ENCODE measurements around the gene LACTB. TPM values are rescaled to one million over a fixed set of nuclear protein-coding genes. Genes with fewer than 3 reads are reported as not detected.

Gene LACTB
- total and polyA plus RNA-seq, 10 of the 15 experiments (the other 5 are each of a cell fraction or from before 2014, with no cell fraction given), result 5.0 to 35.3 (median 16.6) TPM

DNA sequence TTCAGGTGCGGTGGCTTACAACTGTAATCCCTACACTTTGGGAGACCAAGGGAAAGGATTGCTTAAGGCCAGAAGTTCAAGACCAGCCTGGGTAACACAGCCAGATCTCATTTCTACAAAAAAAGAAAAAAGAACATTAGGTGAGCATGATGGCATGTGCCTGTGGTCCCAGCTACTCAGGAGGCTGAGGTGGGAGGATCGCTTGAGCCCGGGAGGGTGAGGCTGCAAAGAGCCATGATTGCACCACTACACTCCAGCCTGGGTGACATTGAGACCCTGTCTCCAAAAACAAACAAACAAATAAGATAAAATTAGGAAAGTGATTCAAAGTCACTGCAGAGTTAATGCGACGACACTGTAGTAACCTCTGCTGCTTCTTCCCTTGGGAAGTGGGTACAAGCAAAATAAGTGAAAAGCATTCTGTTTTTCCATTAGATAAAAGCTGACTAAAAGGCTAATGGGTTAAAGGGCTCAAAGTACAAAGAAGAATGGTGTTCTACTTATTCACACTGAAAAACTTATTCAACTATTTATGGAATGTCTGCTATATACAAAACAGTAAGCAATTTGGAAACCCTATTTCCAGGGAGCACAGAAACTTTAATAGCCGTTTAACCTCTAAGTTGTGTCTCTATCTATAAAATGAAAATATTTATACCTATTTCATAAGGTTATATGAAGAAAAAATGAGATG lies 43.7 kb downstream of the LACTB start:
- 93% methylated on average over 6 of the region's 6 CpGs for WGBS (ENCODE audit: insufficient coverage, insufficient replicate concordance, low lambda C conversion rate, missing lambda C conversion rate)
- Histone ChIP-seq H3K27ac (ENCODE audit: control insufficient read depth, insufficient read depth) (no peak overlapping the region), H3K4me2 (ENCODE audit: control insufficient read depth, insufficient read depth) (no peak overlapping the region), H2AFZ (ENCODE audit: control insufficient read depth, low read depth, low read length) (no peak overlapping the region), H3K4me3 (no peak overlapping the region), H3K9ac (ENCODE audit: control insufficient read depth, insufficient read depth, low read length) (no peak overlapping the region), H4K20me1 (ENCODE audit: control insufficient read depth, insufficient read depth) (no peaks in the 10 kb centered on the region), H3K79me2 (ENCODE audit: control insufficient read depth, insufficient read depth, low read length) (no peaks in the 10 kb centered on the region), H3K36me3 (ENCODE audit: control insufficient read depth in 2 of 2, insufficient read depth in 2 of 2, low read length in 1 of 2) (no peaks in the 10 kb centered on the region), H3K4me1 (ENCODE audit: control insufficient read depth, insufficient read depth, low read length) (peaks cover 10% of the 10 kb centered on the region), H3K9me3 (replicated peaks; ENCODE audit: control insufficient read depth, insufficient read depth, low read length) (no peaks in the 10 kb centered on the region), H3K27me3 (replicated peaks in 1 of 2; ENCODE audit: control insufficient read depth in 2 of 2, insufficient read depth in 2 of 2, low read length in 1 of 2) (no peaks in the 10 kb centered on the region)
- ATAC-seq, result no peak
- in situ Hi-C loops (cut with MboI), result no loop called here
- TF ChIP-seq NBN (IDR thresholded peaks at IDR 0.05) (no peak), CHD4 (IDR thresholded peaks at IDR 0.05) (no peak), BMI1 (IDR thresholded peaks at IDR 0.05; ENCODE audit: borderline replicate concordance) (no peak), ZZZ3 (IDR thresholded peaks at IDR 0.05; ENCODE audit: control insufficient read depth, insufficient read length, low read depth) (no peak), FOXK2 (IDR thresholded peaks at IDR 0.05) (no peak), SMARCA5 (IDR thresholded peaks at IDR 0.05) (no peak), JUNB (IDR thresholded peaks at IDR 0.05) (no peak), POLR2A (IDR thresholded peaks at IDR 0.05; ENCODE audit: low read depth, low read length) (no peak)
- TF ChIP-seq, protein P1, sequence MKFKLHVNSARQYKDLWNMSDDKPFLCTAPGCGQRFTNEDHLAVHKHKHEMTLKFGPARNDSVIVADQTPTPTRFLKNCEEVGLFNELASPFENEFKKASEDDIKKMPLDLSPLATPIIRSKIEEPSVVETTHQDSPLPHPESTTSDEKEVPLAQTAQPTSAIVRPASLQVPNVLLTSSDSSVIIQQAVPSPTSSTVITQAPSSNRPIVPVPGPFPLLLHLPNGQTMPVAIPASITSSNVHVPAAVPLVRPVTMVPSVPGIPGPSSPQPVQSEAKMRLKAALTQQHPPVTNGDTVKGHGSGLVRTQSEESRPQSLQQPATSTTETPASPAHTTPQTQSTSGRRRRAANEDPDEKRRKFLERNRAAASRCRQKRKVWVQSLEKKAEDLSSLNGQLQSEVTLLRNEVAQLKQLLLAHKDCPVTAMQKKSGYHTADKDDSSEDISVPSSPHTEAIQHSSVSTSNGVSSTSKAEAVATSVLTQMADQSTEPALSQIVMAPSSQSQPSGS (IDR thresholded peaks at IDR 0.05; ENCODE audit: low read length), result no peak
- TF ChIP-seq, protein P2, sequence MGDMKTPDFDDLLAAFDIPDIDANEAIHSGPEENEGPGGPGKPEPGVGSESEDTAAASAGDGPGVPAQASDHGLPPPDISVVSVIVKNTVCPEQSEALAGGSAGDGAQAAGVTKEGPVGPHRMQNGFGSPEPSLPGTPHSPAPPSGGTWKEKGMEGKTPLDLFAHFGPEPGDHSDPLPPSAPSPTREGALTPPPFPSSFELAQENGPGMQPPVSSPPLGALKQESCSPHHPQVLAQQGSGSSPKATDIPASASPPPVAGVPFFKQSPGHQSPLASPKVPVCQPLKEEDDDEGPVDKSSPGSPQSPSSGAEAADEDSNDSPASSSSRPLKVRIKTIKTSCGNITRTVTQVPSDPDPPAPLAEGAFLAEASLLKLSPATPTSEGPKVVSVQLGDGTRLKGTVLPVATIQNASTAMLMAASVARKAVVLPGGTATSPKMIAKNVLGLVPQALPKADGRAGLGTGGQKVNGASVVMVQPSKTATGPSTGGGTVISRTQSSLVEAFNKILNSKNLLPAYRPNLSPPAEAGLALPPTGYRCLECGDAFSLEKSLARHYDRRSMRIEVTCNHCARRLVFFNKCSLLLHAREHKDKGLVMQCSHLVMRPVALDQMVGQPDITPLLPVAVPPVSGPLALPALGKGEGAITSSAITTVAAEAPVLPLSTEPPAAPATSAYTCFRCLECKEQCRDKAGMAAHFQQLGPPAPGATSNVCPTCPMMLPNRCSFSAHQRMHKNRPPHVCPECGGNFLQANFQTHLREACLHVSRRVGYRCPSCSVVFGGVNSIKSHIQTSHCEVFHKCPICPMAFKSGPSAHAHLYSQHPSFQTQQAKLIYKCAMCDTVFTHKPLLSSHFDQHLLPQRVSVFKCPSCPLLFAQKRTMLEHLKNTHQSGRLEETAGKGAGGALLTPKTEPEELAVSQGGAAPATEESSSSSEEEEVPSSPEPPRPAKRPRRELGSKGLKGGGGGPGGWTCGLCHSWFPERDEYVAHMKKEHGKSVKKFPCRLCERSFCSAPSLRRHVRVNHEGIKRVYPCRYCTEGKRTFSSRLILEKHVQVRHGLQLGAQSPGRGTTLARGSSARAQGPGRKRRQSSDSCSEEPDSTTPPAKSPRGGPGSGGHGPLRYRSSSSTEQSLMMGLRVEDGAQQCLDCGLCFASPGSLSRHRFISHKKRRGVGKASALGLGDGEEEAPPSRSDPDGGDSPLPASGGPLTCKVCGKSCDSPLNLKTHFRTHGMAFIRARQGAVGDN (IDR thresholded peaks at IDR 0.05), result no peak
- TF ChIP-seq, protein P3, sequence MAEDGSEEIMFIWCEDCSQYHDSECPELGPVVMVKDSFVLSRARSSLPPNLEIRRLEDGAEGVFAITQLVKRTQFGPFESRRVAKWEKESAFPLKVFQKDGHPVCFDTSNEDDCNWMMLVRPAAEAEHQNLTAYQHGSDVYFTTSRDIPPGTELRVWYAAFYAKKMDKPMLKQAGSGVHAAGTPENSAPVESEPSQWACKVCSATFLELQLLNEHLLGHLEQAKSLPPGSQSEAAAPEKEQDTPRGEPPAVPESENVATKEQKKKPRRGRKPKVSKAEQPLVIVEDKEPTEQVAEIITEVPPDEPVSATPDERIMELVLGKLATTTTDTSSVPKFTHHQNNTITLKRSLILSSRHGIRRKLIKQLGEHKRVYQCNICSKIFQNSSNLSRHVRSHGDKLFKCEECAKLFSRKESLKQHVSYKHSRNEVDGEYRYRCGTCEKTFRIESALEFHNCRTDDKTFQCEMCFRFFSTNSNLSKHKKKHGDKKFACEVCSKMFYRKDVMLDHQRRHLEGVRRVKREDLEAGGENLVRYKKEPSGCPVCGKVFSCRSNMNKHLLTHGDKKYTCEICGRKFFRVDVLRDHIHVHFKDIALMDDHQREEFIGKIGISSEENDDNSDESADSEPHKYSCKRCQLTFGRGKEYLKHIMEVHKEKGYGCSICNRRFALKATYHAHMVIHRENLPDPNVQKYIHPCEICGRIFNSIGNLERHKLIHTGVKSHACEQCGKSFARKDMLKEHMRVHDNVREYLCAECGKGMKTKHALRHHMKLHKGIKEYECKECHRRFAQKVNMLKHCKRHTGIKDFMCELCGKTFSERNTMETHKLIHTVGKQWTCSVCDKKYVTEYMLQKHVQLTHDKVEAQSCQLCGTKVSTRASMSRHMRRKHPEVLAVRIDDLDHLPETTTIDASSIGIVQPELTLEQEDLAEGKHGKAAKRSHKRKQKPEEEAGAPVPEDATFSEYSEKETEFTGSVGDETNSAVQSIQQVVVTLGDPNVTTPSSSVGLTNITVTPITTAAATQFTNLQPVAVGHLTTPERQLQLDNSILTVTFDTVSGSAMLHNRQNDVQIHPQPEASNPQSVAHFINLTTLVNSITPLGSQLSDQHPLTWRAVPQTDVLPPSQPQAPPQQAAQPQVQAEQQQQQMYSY (CRISPR knock-in tag; IDR thresholded peaks at IDR 0.05), result no peak
- TF ChIP-seq, protein P4, sequence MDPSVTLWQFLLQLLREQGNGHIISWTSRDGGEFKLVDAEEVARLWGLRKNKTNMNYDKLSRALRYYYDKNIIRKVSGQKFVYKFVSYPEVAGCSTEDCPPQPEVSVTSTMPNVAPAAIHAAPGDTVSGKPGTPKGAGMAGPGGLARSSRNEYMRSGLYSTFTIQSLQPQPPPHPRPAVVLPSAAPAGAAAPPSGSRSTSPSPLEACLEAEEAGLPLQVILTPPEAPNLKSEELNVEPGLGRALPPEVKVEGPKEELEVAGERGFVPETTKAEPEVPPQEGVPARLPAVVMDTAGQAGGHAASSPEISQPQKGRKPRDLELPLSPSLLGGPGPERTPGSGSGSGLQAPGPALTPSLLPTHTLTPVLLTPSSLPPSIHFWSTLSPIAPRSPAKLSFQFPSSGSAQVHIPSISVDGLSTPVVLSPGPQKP (IDR thresholded peaks at IDR 0.05; ENCODE audit: low read depth, low read length), result no peak
- CTCF ChIA-PET, result interaction anchor here (1.1 to 1.6 kb wide), 9 partner anchors 27 to 237 kb away, joined by 3 to 10 read pairs (median 6); partner anchors contain the start of gene APH1B
- DNase-seq (ENCODE audit: low read depth, low spot score), result no peak
- POLR2A ChIA-PET, result interaction anchor here (0.7 to 1.4 kb wide), 2 partner anchors 108 to 111 kb away, joined by 3 to 4 read pairs; partner anchors contain the start of gene APH1B
- RAD21 ChIA-PET (ENCODE audit: unreplicated experiment), result interaction anchor here (1.0 to 1.9 kb wide), 6 partner anchors 10 to 301 kb away, joined by 3 to 9 read pairs (median 6); no protein-coding TSS in a partner anchor
- SMC1A ChIA-PET (ENCODE audit: uncharacterized antibody, unreplicated experiment), result interaction anchor here (1.0 to 2.2 kb wide), 9 partner anchors 16 to 126 kb away, joined by 3 to 8 read pairs (median 5); partner anchors contain the start of gene APH1B
- BruUV-seq (replicated peaks), result no TSS peak
- no peak for FAIRE-seq
- intact Hi-C loops (cut with micrococcal nuclease; ENCODE audit: unreplicated experiment), result no loop called here
